Activated naive CD4-positive, alpha-beta T cell treated with anti-CD3 and anti-CD28 coated beads, Interleukin-2, amount 10 ng/mL, durations not matched to agents 7 days and 5 days (primary cell): Measurements from ENCODE around the gene PACSIN1.
A peak's percentile ranks its signal among the peaks of the same experiment; 100 is the strongest.

Source experiments
- CTCF ChIA-PET: fragments of 350-600 bp; sonication (Branson Sonifier 250); formaldehyde crosslinking; loops from one replicate; lab custom pipeline; 2021; ENCODE audit warnings: antibody characterized with exemption; lab: Charles Lee
- DNase-seq: peaks from one replicate; pipeline ENCODE4 v3.0.0-alpha.2; 2020
- H3K27ac Mint-ChIP-seq: one replicate; pipeline ENCODE4 v1.8.0; 2021; ENCODE audit warnings: mild to moderate bottlenecking, moderate library complexity, mixed read lengths
- H3K27me3 Mint-ChIP-seq: one replicate; pipeline ENCODE4 v1.8.0; 2021; ENCODE audit warnings: mild to moderate bottlenecking, mixed read lengths
- H3K36me3 Mint-ChIP-seq: one replicate; pipeline ENCODE4 v1.8.0; 2021; ENCODE audit warnings: mixed read lengths
- H3K4me1 Mint-ChIP-seq: one replicate; pipeline ENCODE4 v1.8.0; 2021; ENCODE audit warnings: mixed read lengths
- H3K4me3 Mint-ChIP-seq: one replicate; pipeline ENCODE4 v1.8.0; 2021; ENCODE audit warnings: mild to moderate bottlenecking, moderate library complexity, mixed read lengths
- H3K9me3 Mint-ChIP-seq: one replicate; pipeline ENCODE4 v1.8.0; 2021; ENCODE audit warnings: mixed read lengths

PACSIN1 gene

GRCh38 chr6:34508425-34508824 lies 42.5 kb downstream of the PACSIN1 start:
- Mint-ChIP-seq H3K9me3 (peaks cover 2% of the 10 kb centered on the region), H3K4me1 (no peaks in the 10 kb centered on the region), H3K4me3 (no peak overlapping the region), H3K27me3 (peaks cover 23% of the 10 kb centered on the region), H3K27ac (no peak overlapping the region), H3K36me3 (no peaks in the 10 kb centered on the region)
- no peak for DNase-seq
- CTCF ChIA-PET, result interaction anchor here (0.6 kb wide), 1 partner anchor 479 kb away, joined by 3 read pairs; no protein-coding TSS in a partner anchor

- H3K36me3 Mint-ChIP-seq, result no peaks in the 10 kb centered on the region
- H3K9me3 Mint-ChIP-seq, result peaks cover 2% of the 10 kb centered on the region
- CTCF ChIA-PET, result no interaction called here
- H3K27me3 Mint-ChIP-seq, result peaks cover 30% of the 10 kb centered on the region
- no peak for DNase-seq
- no peak overlapping the region for H3K4me3 Mint-ChIP-seq
- H3K27ac Mint-ChIP-seq, result no peak overlapping the region
- no peaks in the 10 kb centered on the region for H3K4me1 Mint-ChIP-seq
These were observed 43.9 kb downstream of the PACSIN1 start for GRCh38 chr6:34509782-34510181.

GRCh38 chr6:34510299-34510698 lies 44.4 kb downstream of the PACSIN1 start:
- CTCF ChIA-PET, result no interaction called here
- Mint-ChIP-seq H3K27me3 (peaks cover 33% of the 10 kb centered on the region), H3K27ac (no peak overlapping the region), H3K36me3 (no peaks in the 10 kb centered on the region), H3K4me3 (no peak overlapping the region), H3K4me1 (no peaks in the 10 kb centered on the region), H3K9me3 (peaks cover 2% of the 10 kb centered on the region)
- DNase-seq, result no peak

- Mint-ChIP-seq H3K27ac (no peak overlapping the region), H3K4me1 (no peaks in the 10 kb centered on the region), H3K4me3 (no peak overlapping the region), H3K9me3 (peaks cover 2% of the 10 kb centered on the region), H3K36me3 (no peaks in the 10 kb centered on the region), H3K27me3 (peaks cover 33% of the 10 kb centered on the region)
- DNase-seq, result no peak
- CTCF ChIA-PET, result interaction anchor here (1.2 kb wide), 1 partner anchor 16 kb away, joined by 3 read pairs; no protein-coding TSS in a partner anchor
These were observed 45.5 kb downstream of the PACSIN1 start for GRCh38 chr6:34511214-34511914.

- Mint-ChIP-seq H3K27me3 (peaks cover 33% of the 10 kb centered on the region), H3K4me3 (no peak overlapping the region), H3K4me1 (no peaks in the 10 kb centered on the region), H3K36me3 (no peaks in the 10 kb centered on the region), H3K27ac (no peak overlapping the region), H3K9me3 (peaks cover 2% of the 10 kb centered on the region)
- peak; percentile 11 for DNase-seq
- CTCF ChIA-PET, result interaction anchor here (1.2 kb wide), 1 partner anchor 15 kb away, joined by 3 read pairs; no protein-coding TSS in a partner anchor
These were observed 46.2 kb downstream of the PACSIN1 start for GRCh38 chr6:34511915-34512737.

GRCh38 chr6:34512738-34513115 lies 46.9 kb downstream of the PACSIN1 start:
- H3K27ac Mint-ChIP-seq, result no peak overlapping the region
- H3K4me3 Mint-ChIP-seq, result no peak overlapping the region
- DNase-seq, result no peak
- CTCF ChIA-PET, result no interaction called here
- H3K4me1 Mint-ChIP-seq, result no peaks in the 10 kb centered on the region
- H3K27me3 Mint-ChIP-seq, result peaks cover 34% of the 10 kb centered on the region
- H3K9me3 Mint-ChIP-seq, result peaks cover 2% of the 10 kb centered on the region
- H3K36me3 Mint-ChIP-seq, result no peaks in the 10 kb centered on the region

GRCh38 chr6:34513646-34514045 lies 47.8 kb downstream of the PACSIN1 start:
- Mint-ChIP-seq H3K27me3 (peaks cover 40% of the 10 kb centered on the region), H3K36me3 (no peaks in the 10 kb centered on the region), H3K27ac (no peak overlapping the region), H3K4me3 (no peak overlapping the region), H3K9me3 (peaks cover 2% of the 10 kb centered on the region), H3K4me1 (no peaks in the 10 kb centered on the region)
- no peak for DNase-seq
- CTCF ChIA-PET, result no interaction called here

- no peak for DNase-seq
- Mint-ChIP-seq H3K36me3 (no peaks in the 10 kb centered on the region), H3K27me3 (peaks cover 40% of the 10 kb centered on the region), H3K27ac (no peak overlapping the region), H3K4me1 (no peaks in the 10 kb centered on the region), H3K9me3 (peaks cover 2% of the 10 kb centered on the region), H3K4me3 (no peak overlapping the region)
- CTCF ChIA-PET, result no interaction called here
These were observed 48.2 kb downstream of the PACSIN1 start for GRCh38 chr6:34514112-34514511.

GRCh38 chr6:34514593-34515472 lies 49.0 kb downstream of the PACSIN1 start:
- H3K9me3 Mint-ChIP-seq, result peaks cover 2% of the 10 kb centered on the region
- peak; percentile 16 for DNase-seq
- no peak overlapping the region for H3K27ac Mint-ChIP-seq
- no peaks in the 10 kb centered on the region for H3K36me3 Mint-ChIP-seq
- no peak overlapping the region for H3K4me3 Mint-ChIP-seq
- peaks cover 40% of the 10 kb centered on the region for H3K27me3 Mint-ChIP-seq
- no peaks in the 10 kb centered on the region for H3K4me1 Mint-ChIP-seq
- CTCF ChIA-PET, result no interaction called here

- H3K4me1 Mint-ChIP-seq, result no peaks in the 10 kb centered on the region
- H3K36me3 Mint-ChIP-seq, result no peaks in the 10 kb centered on the region
- no peaks in the 10 kb centered on the region for H3K9me3 Mint-ChIP-seq
- peaks cover 33% of the 10 kb centered on the region for H3K27me3 Mint-ChIP-seq
- no peak overlapping the region for H3K4me3 Mint-ChIP-seq
- no peak overlapping the region for H3K27ac Mint-ChIP-seq
- peak; percentile 16 for DNase-seq
- CTCF ChIA-PET, result no interaction called here
These were observed 49.9 kb downstream of the PACSIN1 start for GRCh38 chr6:34515473-34516387.

- Mint-ChIP-seq H3K27me3 (peaks cover 35% of the 10 kb centered on the region), H3K36me3 (no peaks in the 10 kb centered on the region), H3K4me3 (no peak overlapping the region), H3K4me1 (no peaks in the 10 kb centered on the region), H3K27ac (no peak overlapping the region), H3K9me3 (no peaks in the 10 kb centered on the region)
- DNase-seq, result peak; percentile 16
- CTCF ChIA-PET, result no interaction called here
These were observed 50.8 kb downstream of the PACSIN1 start for GRCh38 chr6:34516391-34517324.

- Mint-ChIP-seq H3K36me3 (no peaks in the 10 kb centered on the region), H3K27ac (no peak overlapping the region), H3K4me1 (no peaks in the 10 kb centered on the region), H3K4me3 (no peak overlapping the region), H3K9me3 (no peaks in the 10 kb centered on the region), H3K27me3 (peaks cover 35% of the 10 kb centered on the region)
- CTCF ChIA-PET, result no interaction called here
- peak; percentile 6 for DNase-seq
These were observed 51.6 kb downstream of the PACSIN1 start for GRCh38 chr6:34517461-34517881.
